Hepatocyte (in vitro differentiated cells): ENCODE results near the gene VNN1. TPM values are rescaled to one million over a fixed set of nuclear protein-coding genes. Genes with fewer than 3 reads are reported as not detected.
A peak's percentile ranks its signal among the peaks of the same experiment; 100 is the strongest.

ENCODE experiments used
- DNase-seq: peaks from one replicate; pipeline ENCODE4 v3.0.0-alpha.2; 2016; ENCODE audit warnings: low spot score
- H2AFZ ChIP-seq: fragments of 200-600 bp; sonication (generic); 2 replicates; pipeline ENCODE4 v1.6.0; 2016; ENCODE audit warnings: antibody characterized with exemption, mild to moderate bottlenecking
- H3K27ac ChIP-seq: fragments of 200-600 bp; sonication (generic); 2 replicates; pipeline ENCODE4 v1.5.1; 2016; ENCODE audit warnings: mild to moderate bottlenecking
- H3K27me3 ChIP-seq: fragments of 200-600 bp; sonication (generic); 2 replicates; pipeline ENCODE4 v1.6.1; 2016
- H3K36me3 ChIP-seq: fragments of 200-600 bp; sonication (generic); replicated peaks from 2 replicates; pipeline ENCODE4 v1.5.1; 2016; ENCODE audit warnings: low read depth; ENCODE audit not compliant: insufficient read depth
- H3K4me1 ChIP-seq: fragments of 200-600 bp; sonication (generic); 2 replicates; pipeline ENCODE4 v1.5.1; 2016; ENCODE audit warnings: mild to moderate bottlenecking, moderate library complexity; ENCODE audit not compliant: insufficient read depth
- H3K4me2 ChIP-seq: fragments of 200-600 bp; sonication (generic); 2 replicates; pipeline ENCODE4 v1.6.0; 2016
- H3K4me3 ChIP-seq: fragments of 200-600 bp; sonication (generic); 2 replicates; pipeline ENCODE4 v1.5.1; 2016; ENCODE audit warnings: mild to moderate bottlenecking
- H3K79me2 ChIP-seq: fragments of 200-600 bp; sonication (generic); 2 replicates; pipeline ENCODE4 v1.6.0; 2017; ENCODE audit warnings: mild to moderate bottlenecking
- H3K9me2 ChIP-seq: fragments of 200-600 bp; sonication (generic); replicated peaks from 2 replicates; pipeline ENCODE4 v1.6.0; 2017; ENCODE audit warnings: mild to moderate bottlenecking; ENCODE audit not compliant: insufficient read depth
- H3K9me3 ChIP-seq: fragments of 200-600 bp; sonication (generic); 2 replicates; pipeline ENCODE4 v1.5.1; 2016; ENCODE audit warnings: low read depth, mild to moderate bottlenecking
- H4K20me1 ChIP-seq: fragments of 200-600 bp; sonication (generic); 2 replicates; pipeline ENCODE4 v1.6.0; 2016; ENCODE audit warnings: mild to moderate bottlenecking; ENCODE audit not compliant: insufficient read depth, poor library complexity, severe bottlenecking
- EZH2 ChIP-seq: fragments of 200-600 bp; sonication (generic); IDR thresholded peaks from 2 replicates; pipeline ENCODE4 v1.6.1; 2016; ENCODE audit warnings: antibody characterized with exemption, mild to moderate bottlenecking, borderline replicate concordance
- EZH2phosphoT487 ChIP-seq: fragments of 200-600 bp; sonication (generic); IDR thresholded peaks from one replicate; pipeline ENCODE4 v1.6.1; 2018; ENCODE audit warnings: antibody characterized with exemption, mild to moderate bottlenecking, low read depth, moderate library complexity; ENCODE audit not compliant: unreplicated experiment, severe bottlenecking
- WGBS: methylation state at CpG from one replicate; pipeline ENCODE4 v1.1.6; 2016; ENCODE audit warnings: low lambda C conversion rate; ENCODE audit errors: missing lambda C conversion rate; 5-methylcytosine and 5-hydroxymethylcytosine counted together
- polyA plus RNA-seq: library from polyadenylated mRNA; unstranded; fragments of >200 nt; fragmentation: Nextera tagmentation; extraction: Ambion mirVana; gene quantifications from 2 replicates; pipeline ENCODE4 v1.2.1, GENCODE V29; 2016
- total RNA-seq: library from RNA; depleted of rRNA; stranded (reverse); fragments of >200 nt; gene quantifications from 2 replicates; pipeline ENCODE4 v1.2.3, GENCODE V29; 2014
- TF ChIP-seq, protein P1 (sequence below): fragments of 200-600 bp; sonication (generic); IDR thresholded peaks from 2 replicates; pipeline ENCODE4 v1.5.1; 2016; ENCODE audit warnings: antibody characterized with exemption, mild to moderate bottlenecking; ENCODE audit not compliant: poor library complexity

Gene VNN1
- total and polyA plus RNA-seq, 2 experiments from 2014 or later, result 0.93 to 1.4 TPM

DNA sequence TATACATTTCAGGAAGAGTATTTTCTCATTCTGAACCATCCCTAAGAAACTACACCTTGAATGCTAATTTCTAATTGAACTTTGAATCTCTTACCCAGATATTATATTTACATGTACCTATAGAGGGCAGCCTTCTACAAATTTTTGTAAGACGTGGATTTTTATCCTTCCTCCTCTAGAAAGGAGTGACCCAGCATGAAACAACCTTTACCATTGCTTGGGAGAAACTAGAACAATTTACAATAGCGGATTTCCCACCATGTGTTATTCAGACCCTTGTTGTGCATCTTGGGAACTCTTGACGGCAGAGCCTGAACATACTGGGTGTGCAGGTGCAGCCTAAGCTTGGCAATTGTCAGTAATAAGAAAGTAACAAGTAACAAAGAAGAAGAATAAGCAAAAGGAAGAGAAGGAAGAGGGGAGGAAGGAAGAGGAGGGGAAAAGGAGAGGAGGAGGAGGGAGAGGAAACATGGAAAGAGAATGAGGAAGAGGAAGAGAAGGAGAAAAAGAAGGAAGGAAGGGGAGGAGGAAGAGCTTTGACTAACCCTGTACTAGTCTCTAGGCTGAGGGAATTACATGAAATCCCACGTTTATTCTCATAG is 44.1 kb downstream of the VNN1 start:
- DNase-seq, result peak; percentile 72
- Histone ChIP-seq H3K9me2 (no peaks in the 10 kb centered on the region), H3K27ac (peak overlapping the region; percentile 51), H2AFZ (peak overlapping the region; percentile 69), H3K9me3 (no peaks in the 10 kb centered on the region), H3K36me3 (no peaks in the 10 kb centered on the region), H3K4me1 (peaks cover 9% of the 10 kb centered on the region), H3K4me3 (no peak overlapping the region), H4K20me1 (no peaks in the 10 kb centered on the region), H3K79me2 (no peaks in the 10 kb centered on the region), H3K27me3 (no peaks in the 10 kb centered on the region), H3K4me2 (peak overlapping the region; percentile 47)
- WGBS, result 30% methylated on average over 4 of the region's 4 CpGs
- TF ChIP-seq, protein P1, sequence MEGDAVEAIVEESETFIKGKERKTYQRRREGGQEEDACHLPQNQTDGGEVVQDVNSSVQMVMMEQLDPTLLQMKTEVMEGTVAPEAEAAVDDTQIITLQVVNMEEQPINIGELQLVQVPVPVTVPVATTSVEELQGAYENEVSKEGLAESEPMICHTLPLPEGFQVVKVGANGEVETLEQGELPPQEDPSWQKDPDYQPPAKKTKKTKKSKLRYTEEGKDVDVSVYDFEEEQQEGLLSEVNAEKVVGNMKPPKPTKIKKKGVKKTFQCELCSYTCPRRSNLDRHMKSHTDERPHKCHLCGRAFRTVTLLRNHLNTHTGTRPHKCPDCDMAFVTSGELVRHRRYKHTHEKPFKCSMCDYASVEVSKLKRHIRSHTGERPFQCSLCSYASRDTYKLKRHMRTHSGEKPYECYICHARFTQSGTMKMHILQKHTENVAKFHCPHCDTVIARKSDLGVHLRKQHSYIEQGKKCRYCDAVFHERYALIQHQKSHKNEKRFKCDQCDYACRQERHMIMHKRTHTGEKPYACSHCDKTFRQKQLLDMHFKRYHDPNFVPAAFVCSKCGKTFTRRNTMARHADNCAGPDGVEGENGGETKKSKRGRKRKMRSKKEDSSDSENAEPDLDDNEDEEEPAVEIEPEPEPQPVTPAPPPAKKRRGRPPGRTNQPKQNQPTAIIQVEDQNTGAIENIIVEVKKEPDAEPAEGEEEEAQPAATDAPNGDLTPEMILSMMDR, result peak; percentile 70
- no peak for TF ChIP-seq EZH2phosphoT487
- no peak for TF ChIP-seq EZH2

DNA sequence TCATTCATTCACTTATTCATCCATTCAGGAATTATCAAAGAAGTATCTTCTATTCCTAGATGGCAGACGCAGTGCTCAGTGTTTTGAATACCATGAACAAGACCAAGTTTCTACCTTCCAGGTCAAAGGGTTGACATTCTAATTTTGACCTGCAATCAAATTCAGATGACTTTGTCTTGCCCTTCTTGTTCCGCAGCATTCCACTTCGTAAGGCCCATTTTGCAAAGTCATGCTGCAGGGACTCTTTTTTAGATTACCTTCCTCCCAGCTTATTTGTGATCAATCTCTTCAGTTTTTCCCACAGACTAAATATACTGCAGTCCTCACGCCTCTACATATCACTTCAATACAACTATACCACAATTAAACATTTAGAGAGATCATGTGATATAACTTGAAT is 47.7 kb downstream of the VNN1 start:
- H2AFZ ChIP-seq, result no peak overlapping the region
- WGBS, result 87% methylated on average over 4 of the region's 4 CpGs
- H3K4me2 ChIP-seq, result no peak overlapping the region
- H3K4me1 ChIP-seq, result peaks cover 9% of the 10 kb centered on the region
- no peaks in the 10 kb centered on the region for H3K36me3 ChIP-seq
- H3K9me2 ChIP-seq, result no peaks in the 10 kb centered on the region
- no peaks in the 10 kb centered on the region for H4K20me1 ChIP-seq
- H3K27ac ChIP-seq, result no peak overlapping the region
- TF ChIP-seq, protein P1, result no peak
- TF ChIP-seq EZH2phosphoT487 (no peak), EZH2 (no peak)
- no peak overlapping the region for H3K4me3 ChIP-seq
- DNase-seq, result no peak
- no peaks in the 10 kb centered on the region for H3K27me3 ChIP-seq
- H3K79me2 ChIP-seq, result no peaks in the 10 kb centered on the region
- no peaks in the 10 kb centered on the region for H3K9me3 ChIP-seq

DNA sequence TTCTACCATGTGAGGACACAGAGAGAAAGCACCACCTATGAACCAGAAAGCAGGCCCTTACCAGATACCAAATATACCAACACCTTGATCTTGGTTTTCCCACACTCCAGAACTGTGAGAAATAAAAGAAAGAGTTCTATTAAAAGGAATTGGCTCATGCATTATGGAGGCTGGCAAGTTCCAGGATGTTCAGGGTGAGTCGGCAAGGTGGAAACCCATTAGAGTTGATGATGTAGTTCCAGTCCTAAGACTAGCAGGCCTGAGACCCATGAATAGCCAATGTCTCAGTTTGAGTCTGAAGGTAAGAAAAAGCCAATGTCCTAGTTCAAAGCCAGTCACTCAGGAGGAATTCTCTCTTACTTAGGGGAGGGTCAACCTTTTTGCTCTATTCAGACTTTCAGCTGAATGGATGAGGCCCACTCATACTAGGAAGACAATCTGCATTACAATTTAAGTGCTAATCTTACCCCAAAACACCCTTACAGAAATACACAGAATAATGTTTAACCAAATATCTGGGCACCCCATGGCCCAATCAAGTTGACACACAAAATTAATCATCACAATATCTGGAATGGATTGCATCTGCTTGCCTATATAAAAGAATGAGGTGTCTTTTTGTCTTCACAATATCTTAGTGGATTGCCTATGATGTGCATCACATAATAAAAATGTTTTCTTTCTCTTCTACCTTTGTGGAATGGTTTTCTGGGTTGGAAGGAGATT is 49.4 kb downstream of the VNN1 start:
- H3K36me3 ChIP-seq, result no peaks in the 10 kb centered on the region
- no peak for DNase-seq
- H3K9me3 ChIP-seq, result no peaks in the 10 kb centered on the region
- TF ChIP-seq, protein P1, result no peak
- TF ChIP-seq EZH2, result no peak
- TF ChIP-seq EZH2phosphoT487, result no peak
- no peaks in the 10 kb centered on the region for H3K9me2 ChIP-seq
- H4K20me1 ChIP-seq, result no peaks in the 10 kb centered on the region
- no peak overlapping the region for H3K4me3 ChIP-seq
- 94% methylated on average over 1 of the region's 1 CpG for whole genome bisulfite sequencing
- no peak overlapping the region for H3K27ac ChIP-seq
- H3K27me3 ChIP-seq, result no peaks in the 10 kb centered on the region
- no peaks in the 10 kb centered on the region for H3K4me1 ChIP-seq
- H3K4me2 ChIP-seq, result no peak overlapping the region
- H2AFZ ChIP-seq, result no peak overlapping the region
- no peaks in the 10 kb centered on the region for H3K79me2 ChIP-seq
